Cardiac atrium fibroblast (primary cell): Measurements from ENCODE around the gene MITD1. TPM values are rescaled to one million over a fixed set of nuclear protein-coding genes. Genes with fewer than 3 reads are reported as not detected.

Source experiments
- total RNA-seq: library from RNA; depleted of rRNA; stranded (reverse); fragments of >200 nt; gene quantifications from 2 replicates; pipeline ENCODE4 v1.2.3, GENCODE V29; 2015

The MITD1 gene
- 13.8 and 15.5 TPM in 2 replicates for total RNA-seq

GRCh38 chr2:99180755-99181623 lies at the start of gene MITD1, which contains the start of gene MRPL30:
TSS of gene MITD1 (minus strand) at chr2:99181058. CDS start at chr2:99180981, 77 bp downstream.
TSS of gene MRPL30 (plus strand) at chr2:99181184. CDS start at chr2:99186204, 5,020 bp downstream.

DNA sequence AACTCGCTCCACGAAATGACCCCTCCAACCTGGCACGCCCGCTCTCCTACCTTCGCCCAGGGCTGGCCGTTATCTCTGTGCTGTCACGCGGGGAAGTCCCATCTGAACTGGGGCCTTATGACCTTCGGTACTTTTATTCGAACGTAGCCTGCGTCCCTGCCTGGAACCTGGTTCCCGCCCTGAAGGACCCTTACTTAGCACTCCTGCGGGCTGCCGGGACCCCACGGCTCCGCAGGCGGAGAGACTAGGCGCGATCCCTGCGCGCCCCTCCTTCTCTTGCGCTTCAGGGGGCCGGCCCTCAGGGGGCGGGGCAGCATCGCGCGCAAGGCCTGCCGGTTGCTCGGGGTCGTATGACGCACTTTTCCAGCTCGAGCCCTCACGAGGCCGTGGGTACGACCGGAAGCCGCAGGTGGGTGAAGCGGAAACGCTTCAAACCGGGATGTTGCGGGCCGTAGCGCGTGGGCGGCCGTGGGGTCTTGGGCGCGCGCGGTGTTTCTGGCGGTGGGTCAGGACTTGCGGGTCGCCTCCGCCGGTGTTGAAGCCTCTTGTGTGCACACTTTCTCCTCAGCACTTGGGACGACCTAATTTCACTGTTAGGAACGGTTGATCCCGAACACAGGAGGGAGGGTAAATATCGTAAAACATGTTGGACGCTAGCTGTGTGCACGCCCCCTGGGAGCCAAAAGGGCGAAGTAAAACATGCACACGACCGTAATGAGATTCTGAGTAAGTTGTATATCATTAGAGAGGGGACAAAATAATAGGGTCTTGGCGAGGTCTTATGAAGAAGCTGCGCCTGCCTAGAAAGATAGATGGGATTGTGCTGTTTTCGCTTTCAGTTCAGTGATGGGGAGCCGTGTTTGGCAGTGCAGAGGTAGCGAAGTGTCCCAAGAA lies 26.0 kb downstream of the MITD1 start, which contains the start of the genes LIPT1 and TSGA10:
Gene LIPT1, plus strand, starts transcription at position 325 of the 894 bp plus-strand sequence. CDS start 6,991 bp downstream, outside the sequence.
Gene TSGA10, minus strand, starts transcription at position 300 of the 894 bp plus-strand sequence. CDS start 45,503 bp downstream, outside the sequence.

GRCh38 chr2:99141110-99142108 lies 39.4 kb downstream of the MITD1 start, which contains the start of gene C2orf15:
TSS of gene C2orf15 (plus strand) at chr2:99141707. CDS start at chr2:99150559, 8,852 bp downstream.

Other genes with a start within 250 kb of the MITD1 start
- 0.32 TPM in 1 of 2 replicates, not detected in the other for gene CRACDL, start 244.8 kb downstream of the MITD1 start, total RNA-seq
- not detected in 2 replicates for gene C2orf15, start 39.4 kb downstream of the MITD1 start, total RNA-seq
- 0.16 and 0.18 TPM in 2 replicates for gene TSGA10, start 26.1 kb downstream of the MITD1 start, total RNA-seq
- 11.8 and 13.5 TPM in 2 replicates for gene LIPT1, start 26.1 kb downstream of the MITD1 start, total RNA-seq
- gene MRPL30, start 126 bp upstream of the MITD1 start, total RNA-seq = 23.5 and 26.5 TPM in 2 replicates
- not detected in 2 replicates for gene LYG2, start 74.6 kb upstream of the MITD1 start, total RNA-seq
- not detected in 2 replicates for gene LYG1, start 120.1 kb upstream of the MITD1 start, total RNA-seq
- gene TXNDC9, start 155.3 kb upstream of the MITD1 start, total RNA-seq = 33.9 and 55.1 TPM in 2 replicates
- gene EIF5B, start 156.3 kb upstream of the MITD1 start, total RNA-seq = 9.6 and 16.4 TPM in 2 replicates